H1 (cell line): ENCODE results near the gene OTUD3. TPM values are rescaled to one million over a fixed set of nuclear protein-coding genes. Genes with fewer than 3 reads are reported as not detected.

Experiments used
- CTCF ChIA-PET: fragments of 300-600 bp; sonication (Branson Sonifier 250); formaldehyde crosslinking; loops from one replicate; lab custom pipeline; 2021; ENCODE audit not compliant: partially characterized antibody; lab: Charles Lee
- POLR2A ChIA-PET: fragments of 300-600 bp; sonication (Branson Sonifier 250); formaldehyde crosslinking; loops from one replicate; lab custom pipeline; 2021; ENCODE audit warnings: inconsistent platforms; ENCODE audit not compliant: partially characterized antibody; lab: Charles Lee
- DNase-seq, 2 experiments: peaks; one replicate each; pipeline versions ENCODE4 v3.0.0 to v3.0.0-alpha.2; 2010 to 2022; ENCODE audit warnings: low spot score in 2 of 2, low read depth in 1 of 2, mixed read lengths in 1 of 2
- FAIRE-seq: peaks from 2 replicates; lab custom pipeline; 2011; peaks lifted over from hg19 to GRCh38; lab: Jason Lieb, UNC
- H2AFZ ChIP-seq: 2 replicates; pipeline ENCODE4 v1.8.1; 2012; ENCODE audit warnings: low read length, inconsistent platforms
- H2AK5ac ChIP-seq: 2 replicates; pipeline ENCODE4 v1.6.1; 2013; ENCODE audit warnings: low read depth, low read length
- H2BK120ac ChIP-seq: replicated peaks from 2 replicates; pipeline ENCODE3; 2013; ENCODE audit warnings: low read depth, low read length, inconsistent platforms
- H2BK12ac ChIP-seq: 2 replicates; pipeline ENCODE4 v1.6.1; 2013; ENCODE audit warnings: low read depth, low read length
- H2BK15ac ChIP-seq: 2 replicates; pipeline ENCODE4 v1.6.1; 2013; ENCODE audit warnings: low read length
- H2BK20ac ChIP-seq: 2 replicates; pipeline ENCODE4 v1.6.1; 2013; ENCODE audit warnings: low read length
- H2BK5ac ChIP-seq: 2 replicates; pipeline ENCODE4 v1.6.1; 2013; ENCODE audit warnings: low read depth, low read length
- H3K14ac ChIP-seq: 2 replicates; pipeline ENCODE4 v1.6.1; 2013; ENCODE audit warnings: inconsistent platforms; ENCODE audit not compliant: insufficient read length
- H3K18ac ChIP-seq: 2 replicates; pipeline ENCODE4 v1.6.1; 2013; ENCODE audit warnings: low read length; ENCODE audit errors: extremely low read depth
- H3K23ac ChIP-seq: 2 replicates; pipeline ENCODE4 v1.6.1; 2013; ENCODE audit warnings: inconsistent platforms; ENCODE audit not compliant: insufficient read length
- H3K23me2 ChIP-seq: 2 replicates; pipeline ENCODE4 v1.6.1; 2013; ENCODE audit warnings: low read depth, low read length
- H3K27ac ChIP-seq: 2 replicates; pipeline ENCODE4 v1.6.1; 2011; ENCODE audit warnings: low read depth, low read length, inconsistent platforms
- H3K27me3 ChIP-seq, 4 experiments: replicated peaks in 1 of 4; 1 replicate in 1 of 4; 2 replicates in 3 of 4; pipeline versions ENCODE4 v1.6.1 to v1.8.1; 2011 to 2013; ENCODE audit warnings: low read length in 3 of 4, mild to moderate bottlenecking in 3 of 4, inconsistent platforms in 2 of 4, mixed read lengths in 2 of 4, moderate library complexity in 1 of 4; ENCODE audit not compliant: control insufficient read depth in 3 of 4, insufficient read depth in 3 of 4; ENCODE audit errors: extremely low read depth in 1 of 4
- H3K36me3 ChIP-seq, 4 experiments: 2 replicates each; pipeline versions ENCODE4 v1.6.1 to v1.8.1; 2011 to 2013; ENCODE audit warnings: mild to moderate bottlenecking in 4 of 4, low read length in 3 of 4, moderate library complexity in 2 of 4, control low read depth in 1 of 4, inconsistent platforms in 1 of 4; ENCODE audit not compliant: insufficient read depth in 4 of 4, control insufficient read depth in 2 of 4
- H3K4ac ChIP-seq: replicated peaks from 2 replicates; pipeline ENCODE3; 2013; ENCODE audit warnings: low read length, low read depth, mixed read lengths, inconsistent platforms; ENCODE audit not compliant: insufficient read length
- H3K4me1 ChIP-seq, 4 experiments: replicated peaks in 1 of 4; 1 replicate in 1 of 4; 2 replicates in 3 of 4; pipeline versions ENCODE4 v1.6.1 to v1.8.1; 2011 to 2013; ENCODE audit warnings: low read length in 3 of 4, inconsistent platforms in 2 of 4, mixed read lengths in 1 of 4; ENCODE audit not compliant: insufficient read depth in 4 of 4, control insufficient read depth in 3 of 4
- H3K4me2 ChIP-seq, 2 experiments: 2 replicates each; pipeline versions ENCODE4 v1.6.1 to v1.8.1; 2011 to 2013; ENCODE audit warnings: low read depth in 2 of 2, low read length in 2 of 2, control low read depth in 1 of 2, inconsistent platforms in 1 of 2, mild to moderate bottlenecking in 1 of 2; ENCODE audit not compliant: insufficient read depth in 1 of 2
- H3K4me3 ChIP-seq, 4 experiments: fragments of 200-600, 300-600 bp in 1 of 4; sonication (generic), shearing (Covaris generic), sonication (Bioruptor Twin) in 1 of 4; 2 replicates each; pipeline versions ENCODE4 v1.5.1 to v1.8.1; 2011 to 2016; ENCODE audit warnings: low read length in 4 of 4, low read depth in 3 of 4, control low read depth in 2 of 4, inconsistent platforms in 2 of 4, mild to moderate bottlenecking in 2 of 4, mixed read lengths in 1 of 4, moderate library complexity in 1 of 4; ENCODE audit not compliant: insufficient read depth in 2 of 4; ENCODE audit errors: extremely low read depth in 1 of 4
- H3K56ac ChIP-seq: replicated peaks from 2 replicates; pipeline ENCODE3; 2013; ENCODE audit warnings: low read depth, mild to moderate bottlenecking, mixed read lengths, low read length, inconsistent platforms; ENCODE audit not compliant: insufficient read length
- H3K79me1 ChIP-seq: 2 replicates; pipeline ENCODE4 v1.6.1; 2013; ENCODE audit warnings: low read depth, low read length, control low read depth
- H3K79me2 ChIP-seq, 2 experiments: 2 replicates each; pipeline versions ENCODE4 v1.6.1 to v1.8.1; 2012 to 2013; ENCODE audit warnings: low read length in 2 of 2, mild to moderate bottlenecking in 2 of 2, inconsistent platforms in 1 of 2; ENCODE audit not compliant: insufficient read depth in 2 of 2, control insufficient read depth in 1 of 2
- H3K9ac ChIP-seq, 4 experiments: replicated peaks in 1 of 4; 1 replicate in 1 of 4; 2 replicates in 3 of 4; pipeline versions ENCODE4 v1.6.1 to v1.8.1; 2011 to 2013; ENCODE audit warnings: low read depth in 3 of 4, low read length in 3 of 4, control low read depth in 2 of 4, mild to moderate bottlenecking in 2 of 4, moderate library complexity in 2 of 4, inconsistent platforms in 1 of 4; ENCODE audit errors: extremely low read depth in 1 of 4
- H3K9me3 ChIP-seq, 2 experiments: 2 replicates each; pipeline versions ENCODE4 v1.6.1 to v1.8.1; 2012 to 2013; ENCODE audit warnings: mild to moderate bottlenecking in 2 of 2, moderate library complexity in 2 of 2, control low read depth in 1 of 2, inconsistent platforms in 1 of 2, low read depth in 1 of 2, low read length in 1 of 2, mixed read lengths in 1 of 2; ENCODE audit not compliant: insufficient read depth in 2 of 2
- H4K20me1 ChIP-seq, 2 experiments: replicated peaks in 1 of 2; 2 replicates each; pipeline versions ENCODE3 to v1.8.1; 2011 to 2013; ENCODE audit warnings: inconsistent platforms in 2 of 2, low read length in 2 of 2, mild to moderate bottlenecking in 1 of 2; ENCODE audit not compliant: insufficient read depth in 2 of 2, control insufficient read depth in 1 of 2
- H4K5ac ChIP-seq: 2 replicates; pipeline ENCODE4 v1.6.1; 2013; ENCODE audit warnings: low read length, low read depth, mixed read lengths, inconsistent platforms; ENCODE audit not compliant: insufficient read length
- H4K8ac ChIP-seq: 2 replicates; pipeline ENCODE4 v1.8.0; 2013; ENCODE audit warnings: mild to moderate bottlenecking, moderate library complexity, low read length, inconsistent platforms; ENCODE audit not compliant: insufficient read depth; ENCODE audit errors: extremely low read depth
- H4K91ac ChIP-seq: replicated peaks from 2 replicates; pipeline ENCODE3; 2013; ENCODE audit warnings: low read length, mixed read lengths, inconsistent platforms; ENCODE audit not compliant: insufficient read length
- ATF2 ChIP-seq: IDR thresholded peaks from 2 replicates; pipeline ENCODE4 v1.6.1; 2012; ENCODE audit warnings: low read length, inconsistent platforms
- CBX8 ChIP-seq: fragments of 300-800, 300-1000 bp; sonication (generic); IDR thresholded peaks from 2 replicates; pipeline ENCODE4 v1.7.1; 2016; ENCODE audit warnings: low read depth, low read length, borderline replicate concordance
- CHD2 ChIP-seq: IDR thresholded peaks from 2 replicates; pipeline ENCODE4 v1.6.1; 2012; ENCODE audit warnings: low read length, improper control_type of control experiment
- CREB1 ChIP-seq: IDR thresholded peaks from 2 replicates; pipeline ENCODE4 v1.6.1; 2012; ENCODE audit warnings: inconsistent platforms
- HDAC6 ChIP-seq: IDR thresholded peaks from one replicate; pipeline ENCODE4 v1.7.1; 2012; ENCODE audit warnings: low read depth, mild to moderate bottlenecking, inconsistent platforms, low read length, moderate library complexity
- PHF8 ChIP-seq: fragments of 200-600 bp; sonication (generic); conservative IDR thresholded peaks from 2 replicates; pipeline ENCODE4 v1.7.1; 2012; ENCODE audit warnings: low read depth, mild to moderate bottlenecking, inconsistent platforms, low read length, moderate library complexity
- RAD21 ChIP-seq, 2 experiments: IDR thresholded peaks in 1 of 2; conservative IDR thresholded peaks in 1 of 2; 2 replicates each; pipeline ENCODE4 v1.6.1; 2011; ENCODE audit warnings: low read depth in 2 of 2, low read length in 2 of 2, improper control_type of control experiment in 1 of 2, inconsistent platforms in 1 of 2, mild to moderate bottlenecking in 1 of 2, moderate library complexity in 1 of 2
- SAP30 ChIP-seq: fragments of 300-600 bp; sonication (generic); IDR thresholded peaks from 2 replicates; pipeline ENCODE4 v1.7.1; 2012; ENCODE audit warnings: low read length, moderate library complexity, mild to moderate bottlenecking, inconsistent platforms; ENCODE audit not compliant: insufficient read depth, insufficient replicate concordance
- SIN3A ChIP-seq, 2 experiments: IDR thresholded peaks in 1 of 2; conservative IDR thresholded peaks in 1 of 2; 2 replicates each; pipeline ENCODE4 v1.6.1; 2011 to 2012; ENCODE audit warnings: low read length in 2 of 2, improper control_type of control experiment in 1 of 2, low read depth in 1 of 2, mild to moderate bottlenecking in 1 of 2
- TEAD4 ChIP-seq: IDR thresholded peaks from 2 replicates; pipeline ENCODE4 v1.6.1; 2012; ENCODE audit warnings: low read depth, low read length, inconsistent platforms, mixed read lengths
- USF2 ChIP-seq: IDR thresholded peaks from 2 replicates; pipeline ENCODE4 v1.6.1; 2011; ENCODE audit warnings: low read length, improper control_type of control experiment
- WGBS, 2 experiments: shearing (Covaris generic) in 1 of 2; methylation state at CpG; one replicate each; pipeline versions ENCODE4 v1.1.6 to v1.1.7; 2013 to 2015; ENCODE audit warnings: low lambda C conversion rate in 2 of 2, mixed read lengths in 2 of 2, inconsistent platforms in 1 of 2, low coverage in 1 of 2, missing lambda C conversion rate in 1 of 2; ENCODE audit not compliant: insufficient replicate concordance in 2 of 2, insufficient coverage in 1 of 2, insufficient read length in 1 of 2; ENCODE audit errors: extremely low coverage in 1 of 2, missing lambda C conversion rate in 1 of 2; 5-methylcytosine and 5-hydroxymethylcytosine counted together
- polyA plus RNA-seq, 7 experiments: library from polyadenylated mRNA; depleted of rRNA in 3 of 7; stranded (reverse) in 5 of 7; unstranded in 2 of 7; fragments of >200 nt in 5 of 7; fragments of 200-250 nt in 2 of 7; gene quantifications; 1 replicate in 5 of 7; 2 replicates in 1 of 7; 4 replicates in 1 of 7; pipeline versions ENCODE4 v1.2.1 to v1.2.3, GENCODE V29; 2011 to 2013; ENCODE audit warnings: missing spikeins in 2 of 7, mixed read lengths in 2 of 7
- total RNA-seq: library from RNA; stranded (reverse); fragmentation: NEBNext Ultra II Directional; extraction: Animal tissue kit (Norgen Biotek cat#: 25700); gene quantifications from 2 replicates; pipeline ENCODE4 v1.2.1, GENCODE V29; 2021

OTUD3 gene
- total and polyA plus RNA-seq, 2 of the 8 experiments (the other 6 are each of a cell fraction or from before 2014, with no cell fraction given): 6.3 to 11.9 TPM

- Histone ChIP-seq H2BK5ac (no peak overlapping the region), H4K20me1 (peaks cover 2 to 13% of the 10 kb centered on the region in 2 experiments), H2AFZ (no peak overlapping the region), H3K4ac (no peak overlapping the region), H3K36me3 (peaks cover 5 to 57% (median 35%) of the 10 kb centered on the region in 4 experiments; a peak in 7 of 8 replicates), H4K5ac (no peak overlapping the region), H3K9ac (no peak overlapping the region), H3K4me3 (no peak overlapping the region), H3K18ac (no peak overlapping the region), H3K9me3 (no peaks in the 10 kb centered on the region), H3K27me3 (no peaks in the 10 kb centered on the region), H4K91ac (no peak overlapping the region), H3K79me2 (peaks cover 0 to 39% of the 10 kb centered on the region in 2 experiments; a peak in 2 of 4 replicates), H2AK5ac (no peak overlapping the region), H3K23me2 (no peaks in the 10 kb centered on the region), H3K79me1 (peaks cover 3% of the 10 kb centered on the region; the same call in 1 of the 2 replicates), H3K14ac (no peak overlapping the region), H3K4me1 (peaks cover 0 to 3% (median 0%) of the 10 kb centered on the region in 4 experiments; a peak in 1 of 7 replicates), H2BK120ac (no peak overlapping the region), H3K4me2 (no peak overlapping the region), H2BK12ac (no peak overlapping the region), H3K56ac (no peak overlapping the region), H2BK15ac (no peak overlapping the region), H2BK20ac (no peak overlapping the region), H3K27ac (no peak overlapping the region), H4K8ac (no peak overlapping the region), H3K23ac (no peak overlapping the region)
- ChIA-PET CTCF (no interaction called here), POLR2A (no interaction called here)
- WGBS, 2 experiments: 93% methylated on average over 3 of the region's 3 CpGs; no CpG with 5 or more reads in 1 of the 2 experiments
- FAIRE-seq (no peak), DNase-seq (no peak)
- TF ChIP-seq HDAC6 (no peak), ATF2 (no peak), CHD2 (no peak), CREB1 (no peak), SIN3A (conservative IDR thresholded peaks at IDR 0.05 in 1 of 2, IDR thresholded peaks at IDR 0.05 in 1 of 2; ENCODE audit: low read depth in 1 of 2, low read length in 2 of 2) (no peak), TEAD4 (no peak), USF2 (no peak), CBX8 (no peak), PHF8 (no peak), SAP30 (no peak), RAD21 (IDR thresholded peaks at IDR 0.05 in 1 of 2, conservative IDR thresholded peaks at IDR 0.05 in 1 of 2; ENCODE audit: low read depth in 2 of 2, low read length in 2 of 2) (no peak)
Observed at GRCh38 chr1:19892129-19892528, 9.9 kb downstream of the OTUD3 start.
